ENCODE results near the gene REEP3.

Gene REEP3

GRCh38 chr10:63588436-63589167, 67.4 kb downstream of the REEP3 start:
- DNase-seq (ENCODE audit: low spot score), result no peak

DNA sequence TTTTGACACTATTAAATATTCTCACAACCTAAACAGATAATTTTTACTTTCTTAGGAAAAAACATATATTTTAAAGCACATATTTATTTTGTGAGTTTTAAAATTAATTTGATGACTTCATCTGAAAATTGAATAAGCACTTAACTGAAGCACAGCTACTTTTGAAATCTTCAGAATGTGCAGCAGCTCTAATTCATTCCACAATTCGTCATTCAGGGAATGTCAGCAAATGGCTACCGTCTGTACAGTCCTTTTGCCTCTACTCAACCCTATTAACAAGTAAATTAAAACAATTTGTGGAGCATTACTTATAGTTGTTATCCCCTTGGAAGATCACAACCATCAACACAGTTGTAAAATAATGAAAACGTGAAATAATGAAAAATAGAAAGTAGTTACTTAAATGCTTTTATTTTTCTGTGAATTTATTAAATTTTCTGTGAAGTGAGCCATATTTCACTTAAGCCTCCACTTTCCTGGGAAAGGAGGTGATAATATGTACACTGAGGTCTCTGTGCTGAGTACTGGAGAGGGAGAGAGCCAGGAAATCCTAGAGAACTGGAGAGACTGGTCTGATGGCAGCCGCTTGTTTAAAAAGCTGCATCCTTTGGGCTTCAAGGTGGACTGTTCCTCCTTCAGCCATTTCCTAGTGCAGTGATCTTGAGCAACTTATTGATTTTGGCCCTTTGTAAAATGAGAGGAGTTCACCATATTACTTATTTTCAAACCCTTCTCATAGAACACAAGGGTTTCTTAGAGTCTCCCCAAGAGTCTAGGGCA, 70.6 kb downstream of the REEP3 start:
- no peak for DNase-seq (ENCODE audit: low spot score)

- DNase-seq (ENCODE audit: low spot score), result no peak
These were observed 72.4 kb downstream of the REEP3 start for GRCh38 chr10:63593576-63593975.

GRCh38 chr10:63595072-63595471, 73.9 kb downstream of the REEP3 start:
- no peak for DNase-seq (ENCODE audit: low spot score)

DNA sequence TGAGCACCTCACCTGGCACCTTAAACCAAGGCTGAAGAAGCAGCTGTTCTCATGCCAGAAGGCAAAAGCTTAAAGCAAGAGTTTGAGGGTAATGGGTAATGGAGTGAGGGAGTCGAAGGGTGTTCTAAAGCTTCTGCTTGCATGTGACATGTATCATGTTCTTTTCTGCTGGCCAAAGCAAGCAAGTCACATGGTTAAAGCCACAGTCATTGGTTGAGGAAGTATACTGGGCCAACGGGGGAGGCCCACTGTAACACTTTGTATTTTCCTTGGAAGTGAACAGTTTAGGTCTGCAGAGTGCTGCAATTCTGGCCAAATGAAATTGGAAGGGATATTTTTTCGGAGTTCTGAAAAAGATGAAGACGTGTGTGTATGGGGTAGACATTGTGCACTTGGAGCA, 75.7 kb downstream of the REEP3 start:
- no peak for DNase-seq (ENCODE audit: low spot score)

DNA sequence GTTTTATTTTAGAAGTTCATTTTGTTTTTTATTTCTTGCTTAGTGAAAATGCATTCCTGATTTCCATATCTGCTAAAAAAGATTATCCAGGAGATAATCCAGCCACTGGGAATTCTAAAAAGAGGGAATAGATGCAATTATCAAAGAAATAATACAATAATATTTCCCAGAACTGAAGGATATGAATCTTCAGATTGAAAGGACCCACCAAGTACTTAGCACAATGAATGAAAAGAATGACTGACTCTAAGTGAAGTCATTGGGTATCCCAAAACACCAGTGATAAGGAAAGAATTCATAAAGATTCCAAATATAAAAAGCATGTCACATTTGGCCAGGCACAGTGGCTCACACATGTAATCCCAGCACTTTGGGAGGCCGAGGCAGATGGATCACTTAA, 79.3 kb downstream of the REEP3 start:
- no peak for DNase-seq (ENCODE audit: low spot score)

GRCh38 chr10:63603709-63604445, 82.7 kb downstream of the REEP3 start:
- no peak for DNase-seq (ENCODE audit: low spot score)

- DNase-seq (ENCODE audit: low spot score), result no peak
These were observed 84.2 kb downstream of the REEP3 start for GRCh38 chr10:63605197-63605967.

DNA sequence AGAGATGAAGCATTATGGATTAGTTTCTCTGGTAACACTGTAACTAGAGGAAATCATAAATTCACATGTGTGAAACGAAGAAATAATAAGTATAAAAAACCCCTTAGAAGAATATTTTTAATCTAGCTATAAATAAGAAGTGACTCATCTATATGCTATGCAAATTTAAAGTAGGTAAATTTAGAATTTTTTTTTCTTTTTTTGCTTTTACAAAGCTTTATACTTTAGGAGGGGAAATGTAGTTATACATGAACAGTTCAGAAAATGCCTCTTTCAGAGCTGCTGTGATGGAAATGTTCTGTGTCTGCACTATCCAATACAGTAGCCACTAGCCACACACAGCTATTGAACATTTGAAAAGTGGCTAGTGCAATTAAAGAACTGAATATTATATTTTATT, 87.3 kb downstream of the REEP3 start:
- no peak for DNase-seq (ENCODE audit: low spot score)

DNA sequence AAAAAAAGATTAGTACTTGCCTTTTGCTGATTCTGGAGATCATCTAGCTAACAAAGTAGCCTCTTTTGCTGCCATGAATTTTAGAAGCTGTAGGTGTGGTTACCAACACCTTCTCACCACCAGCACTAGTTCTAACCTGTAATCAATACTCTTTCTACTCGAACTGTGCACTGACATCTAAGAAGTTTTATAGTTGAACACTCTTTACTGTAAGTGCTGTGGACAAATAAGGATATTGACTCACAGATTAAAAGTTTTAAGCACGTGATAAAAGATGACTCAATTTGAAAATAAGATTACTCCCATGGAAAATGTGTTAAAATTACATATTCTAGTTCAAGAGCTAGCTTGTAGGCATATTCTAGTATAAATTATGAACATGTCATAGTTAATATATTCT, 89.9 kb downstream of the REEP3 start:
- DNase-seq (ENCODE audit: low spot score), result no peak

- DNase-seq (ENCODE audit: low spot score), result no peak
These were observed 93.2 kb downstream of the REEP3 start for GRCh38 chr10:63614371-63614891.

GRCh38 chr10:63618552-63618951, 97.4 kb downstream of the REEP3 start:
- no peak for DNase-seq (ENCODE audit: low spot score)

DNA sequence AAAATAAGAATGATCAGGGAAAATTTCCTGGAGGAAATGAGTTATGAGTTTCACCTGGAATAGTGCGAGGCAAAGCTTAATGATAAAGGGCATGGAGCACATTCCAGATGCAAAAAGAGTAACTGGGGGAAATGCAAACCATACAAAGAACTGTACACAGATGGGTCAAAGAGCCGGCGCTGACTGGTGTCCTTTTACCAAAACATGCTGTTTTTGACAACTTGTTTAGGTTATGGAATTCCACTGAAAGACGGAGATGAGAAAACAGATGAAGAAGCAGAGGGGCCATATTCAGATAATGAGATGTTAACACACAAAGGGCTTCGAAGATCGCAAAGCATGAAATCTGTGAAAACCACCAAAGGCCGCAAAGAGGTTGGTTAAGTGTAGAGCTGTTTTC, 98.2 kb downstream of the REEP3 start:
- no peak for DNase-seq (ENCODE audit: low spot score)

DNA sequence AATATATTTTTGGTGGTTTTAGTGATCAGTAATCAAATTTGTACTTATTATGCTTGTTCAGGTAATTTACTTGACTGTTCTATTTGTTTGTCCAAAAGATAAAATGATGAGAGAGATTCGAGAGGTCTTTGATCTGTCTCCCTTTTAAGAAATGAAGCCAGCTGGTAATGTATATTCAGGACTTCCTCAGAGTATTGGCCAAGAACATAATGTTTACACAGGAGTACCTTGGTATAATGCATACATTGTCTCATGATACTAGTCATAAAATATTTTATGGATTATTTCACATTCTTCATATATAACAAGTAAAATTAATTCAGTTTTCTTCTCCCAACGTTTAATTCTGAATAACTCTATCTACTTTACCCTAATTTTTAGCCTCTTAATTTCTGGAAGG, 100.9 kb downstream of the REEP3 start:
- no peak for DNase-seq (ENCODE audit: low spot score)

DNA sequence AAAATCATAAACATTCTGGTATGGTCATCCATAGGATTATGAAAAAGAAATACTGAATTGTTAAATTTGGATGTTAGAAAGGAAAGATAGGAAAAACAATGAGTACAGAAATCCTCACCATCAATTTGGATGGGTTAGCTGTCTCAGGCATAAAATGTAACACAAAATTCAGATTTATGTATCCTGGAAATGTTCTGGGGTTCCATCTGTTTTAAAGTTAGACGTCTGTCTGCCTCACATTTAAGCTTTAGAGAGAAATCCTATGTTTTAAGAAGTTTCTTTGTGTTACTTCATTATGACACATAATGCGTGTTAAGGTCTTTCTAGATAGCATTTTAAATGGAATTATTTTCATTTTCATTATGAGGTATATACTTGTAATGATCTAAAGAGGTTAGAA, 103.5 kb downstream of the REEP3 start:
- no peak for DNase-seq (ENCODE audit: low spot score)

- no peak for DNase-seq (ENCODE audit: low spot score)
These were observed 106.2 kb downstream of the REEP3 start for GRCh38 chr10:63627396-63627795.

DNA sequence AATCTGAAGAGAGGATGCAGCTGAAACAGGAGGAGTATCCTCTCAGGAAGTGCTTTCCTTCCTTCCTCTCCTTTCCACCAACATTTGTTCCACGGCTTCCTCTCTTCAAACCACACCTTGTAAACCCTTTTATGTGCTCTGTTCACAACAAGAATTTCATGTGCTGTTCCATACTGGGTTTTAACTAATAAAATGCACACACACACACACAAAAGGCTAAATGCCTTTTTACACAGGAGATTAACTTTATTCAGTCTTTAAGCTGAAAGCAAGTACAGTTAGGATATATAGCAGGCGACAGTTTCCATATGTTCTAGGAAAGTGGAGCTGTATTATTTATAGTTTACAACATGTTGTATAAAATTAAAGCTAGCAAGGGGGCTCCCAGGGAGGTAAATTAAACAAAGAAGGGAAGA, 106.7 kb downstream of the REEP3 start:
- no peak for DNase-seq (ENCODE audit: low spot score)

DNA sequence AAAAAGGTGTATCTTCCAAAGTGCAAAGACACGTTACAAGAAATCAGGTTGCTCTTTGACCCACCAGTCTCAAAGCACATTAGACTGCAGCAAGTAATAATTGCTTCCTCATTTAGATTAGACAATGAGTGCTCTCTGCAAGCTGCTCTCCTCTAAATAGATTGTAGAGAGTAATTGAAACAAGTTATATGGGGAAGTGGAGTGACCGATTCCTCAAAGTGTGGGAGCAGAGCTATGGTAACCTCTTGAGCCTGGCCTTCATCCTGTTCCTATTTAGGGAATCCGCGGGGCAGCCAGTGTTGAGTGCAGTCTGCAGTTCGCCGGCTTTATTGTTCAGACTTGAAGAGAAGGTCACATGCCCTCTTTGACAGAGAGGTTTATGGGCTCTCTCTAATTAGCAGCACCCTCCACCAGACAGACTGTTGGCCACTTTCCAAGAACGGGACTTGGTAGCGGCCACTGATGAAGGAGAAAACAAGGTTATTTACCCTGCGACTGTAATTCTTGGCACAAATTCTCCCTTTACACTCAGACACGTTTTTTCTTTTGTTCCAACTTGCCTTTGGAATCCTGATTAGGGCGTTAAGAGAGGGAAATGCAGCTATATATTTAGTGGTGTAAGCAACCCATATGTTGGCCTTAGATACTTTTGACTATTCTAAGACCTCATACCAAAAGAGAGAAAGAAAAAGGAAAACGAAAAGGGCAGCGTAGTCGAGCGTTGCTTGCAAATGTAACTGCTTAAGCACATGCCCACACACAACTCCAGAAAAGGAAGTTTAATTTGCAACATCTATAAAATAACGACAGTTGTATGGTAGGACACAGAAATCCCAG, 107.5 kb downstream of the REEP3 start:
- peak; percentile 69 for DNase-seq (ENCODE audit: low spot score)

- peak; percentile 80 for DNase-seq (ENCODE audit: low spot score)
These were observed 108.3 kb downstream of the REEP3 start for GRCh38 chr10:63629363-63630084.
